SK-N-SH (cell line): ENCODE data around the gene VDR. TPM values are rescaled to one million over a fixed set of nuclear protein-coding genes. Genes with fewer than 3 reads are reported as not detected.

Source experiments
- CTCF ChIA-PET: fragments of 300-600, 350-600 bp; formaldehyde crosslinking; extraction: SDS; loops from one replicate; lab custom pipeline; 2021; lab: Yijun Ruan, JAX
- POLR2A ChIA-PET: fragments of 350-600 bp; sonication (Branson Sonifier 250); formaldehyde crosslinking; extraction: SDS; loops from one replicate; lab custom pipeline; 2020; ENCODE audit warnings: antibody characterized with exemption, inconsistent platforms; lab: Yijun Ruan, JAX
- DNase-seq: peaks from one replicate; pipeline ENCODE4 v3.0.0; 2012
- H2AFZ ChIP-seq: fragments of 200-600 bp; sonication (generic); 2 replicates; pipeline ENCODE4 v1.8.1; 2016; ENCODE audit warnings: antibody characterized with exemption, mild to moderate bottlenecking, low read depth
- H3F3A ChIP-seq: fragments of 200-600 bp; sonication (generic); replicated peaks from 2 replicates; pipeline ENCODE3; 2016; ENCODE audit warnings: antibody characterized with exemption, mild to moderate bottlenecking; ENCODE audit not compliant: insufficient read depth
- H3K27ac ChIP-seq, 2 experiments: fragments of 200-500 bp in 1 of 2; fragments of 200-600 bp in 1 of 2; sonication (Bioruptor generic) in 1 of 2; sonication (generic), shearing (Covaris generic) in 1 of 2; 2 replicates each; pipeline versions ENCODE4 v1.5.1 to v1.6.1; 2014 to 2016; ENCODE audit warnings: low read depth in 2 of 2, inconsistent platforms in 1 of 2, low read length in 1 of 2, mild to moderate bottlenecking in 1 of 2, mixed read lengths in 1 of 2
- H3K27me3 ChIP-seq: fragments of 200-600 bp; sonication (generic), shearing (Covaris generic); 2 replicates; pipeline ENCODE4 v1.6.1; 2016; ENCODE audit warnings: mixed run types; ENCODE audit not compliant: insufficient read depth
- H3K36me3 ChIP-seq, 2 experiments: fragments of 200-500 bp in 1 of 2; fragments of 200-600 bp in 1 of 2; sonication (Bioruptor generic) in 1 of 2; sonication (generic) in 1 of 2; replicated peaks in 1 of 2; 2 replicates each; pipeline versions ENCODE3 to v1.5.1; 2014 to 2016; ENCODE audit warnings: low read length in 1 of 2, mild to moderate bottlenecking in 1 of 2; ENCODE audit not compliant: insufficient read depth in 2 of 2, control insufficient read depth in 1 of 2
- H3K4me1 ChIP-seq, 2 experiments: fragments of 200-500 bp in 1 of 2; fragments of 200-600 bp in 1 of 2; sonication (Bioruptor generic) in 1 of 2; sonication (generic), shearing (Covaris generic) in 1 of 2; 2 replicates each; pipeline versions ENCODE4 v1.5.1 to v1.6.1; 2014 to 2016; ENCODE audit warnings: low read depth in 1 of 2, low read length in 1 of 2, mixed run types in 1 of 2; ENCODE audit not compliant: insufficient read depth in 2 of 2, control insufficient read depth in 1 of 2
- H3K4me2 ChIP-seq: fragments of 200-600 bp; sonication (generic), shearing (Covaris generic); 2 replicates; pipeline ENCODE4 v1.6.1; 2017; ENCODE audit warnings: mixed run types
- H3K4me3 ChIP-seq, 2 experiments: fragments of 200-500 bp in 1 of 2; fragments of 200-600 bp in 1 of 2; sonication (Bioruptor generic) in 1 of 2; sonication (generic), shearing (Covaris generic) in 1 of 2; 2 replicates each; pipeline versions ENCODE4 v1.5.1 to v1.8.1; 2014 to 2016; ENCODE audit warnings: low read depth in 2 of 2, inconsistent platforms in 1 of 2, low read length in 1 of 2, mild to moderate bottlenecking in 1 of 2, mixed read lengths in 1 of 2, moderate library complexity in 1 of 2
- H3K79me2 ChIP-seq: fragments of 200-600 bp; sonication (generic); 2 replicates; pipeline ENCODE4 v1.8.1; 2017; ENCODE audit warnings: mild to moderate bottlenecking; ENCODE audit not compliant: insufficient read depth
- H3K9ac ChIP-seq: fragments of 200-600 bp; sonication (generic); 2 replicates; pipeline ENCODE4 v1.6.1; 2017; ENCODE audit warnings: mixed run types
- H3K9me2 ChIP-seq: fragments of 200-600 bp; sonication (generic); 2 replicates; pipeline ENCODE4 v1.6.1; 2017; ENCODE audit warnings: mixed run types
- H3K9me3 ChIP-seq: fragments of 200-600 bp; sonication (generic); 2 replicates; pipeline ENCODE4 v1.6.1; 2017; ENCODE audit warnings: mixed run types, mild to moderate bottlenecking, moderate library complexity
- H4K20me1 ChIP-seq: fragments of 200-600 bp; sonication (generic); 2 replicates; pipeline ENCODE4 v1.6.1; 2017; ENCODE audit warnings: mild to moderate bottlenecking, mixed run types; ENCODE audit not compliant: insufficient read depth
- EP300 ChIP-seq, 2 experiments: IDR thresholded peaks; 2 replicates each; pipeline versions ENCODE4 v1.4.0 to v1.6.1; 2012; ENCODE audit warnings: borderline replicate concordance in 1 of 2, low read depth in 1 of 2, low read length in 1 of 2
- FOSL2 ChIP-seq: IDR thresholded peaks from 2 replicates; pipeline ENCODE4 v1.4.0; 2012; ENCODE audit warnings: low read depth, mild to moderate bottlenecking, moderate library complexity, borderline replicate concordance
- FOXJ3 ChIP-seq: sonication (generic); formaldehyde crosslinking; IDR thresholded peaks from 2 replicates; pipeline ENCODE4 v1.5.1; 2020; ENCODE audit warnings: mild to moderate bottlenecking, missing genetic modification reagents
- GATA2 ChIP-seq: sonication (generic); formaldehyde crosslinking; IDR thresholded peaks from 2 replicates; pipeline ENCODE4 v1.5.0; 2020; ENCODE audit warnings: mild to moderate bottlenecking, missing genetic modification reagents
- MXI1 ChIP-seq: IDR thresholded peaks from 2 replicates; pipeline ENCODE4 v1.6.1; 2012; ENCODE audit warnings: mild to moderate bottlenecking, low read depth, low read length, improper control_type of control experiment
- NRF1 ChIP-seq: IDR thresholded peaks from 2 replicates; pipeline ENCODE4 v1.6.1; 2012; ENCODE audit warnings: low read depth, mild to moderate bottlenecking, low read length
- RAD21 ChIP-seq: IDR thresholded peaks from 2 replicates; pipeline ENCODE4 v1.6.1; 2012; ENCODE audit warnings: mild to moderate bottlenecking, low read length
- RCOR1 ChIP-seq: fragments of 150-350 bp; IDR thresholded peaks from 2 replicates; pipeline ENCODE4 v1.6.1; 2017; ENCODE audit warnings: antibody characterized with exemption, low read length
- RFX5 ChIP-seq: IDR thresholded peaks from 2 replicates; pipeline ENCODE4 v1.6.1; 2012; ENCODE audit warnings: mild to moderate bottlenecking, improper control_type of control experiment, low read length
- RXRA ChIP-seq: IDR thresholded peaks from 2 replicates; pipeline ENCODE4 v1.4.0; 2012; ENCODE audit warnings: low read depth, mild to moderate bottlenecking, borderline replicate concordance
- SMC3 ChIP-seq: IDR thresholded peaks from 2 replicates; pipeline ENCODE4 v1.6.1; 2012; ENCODE audit warnings: low read depth, low read length, improper control_type of control experiment
- WGBS: methylation state at CpG from one replicate; pipeline ENCODE4 v1.1.6; 2017; ENCODE audit warnings: low lambda C conversion rate; 5-methylcytosine and 5-hydroxymethylcytosine counted together
- polyA plus RNA-seq, 3 experiments: library from polyadenylated mRNA; depleted of rRNA; stranded (reverse); fragments of >200 nt; gene quantifications; 2 replicates each; pipeline ENCODE4 v1.2.3, GENCODE V29; 2012
- TF ChIP-seq, protein P1 (sequence below): fragments of 200-600 bp; sonication (generic); IDR thresholded peaks from 2 replicates; pipeline ENCODE4 v1.6.1; 2017; ENCODE audit warnings: antibody characterized with exemption, mild to moderate bottlenecking, moderate library complexity
- TF ChIP-seq, protein P2 (sequence below): IDR thresholded peaks from 2 replicates; pipeline ENCODE4; 2012
- TF ChIP-seq, protein P3 (sequence below): IDR thresholded peaks from 2 replicates; pipeline ENCODE4 v1.4.0; 2012; ENCODE audit warnings: low read depth, borderline replicate concordance
- TF ChIP-seq, protein P4 (sequence below): IDR thresholded peaks from 2 replicates; pipeline ENCODE4 v1.4.0; 2012; ENCODE audit warnings: low read depth

The VDR gene
- polyA plus RNA-seq, 1 of the 3 experiments (the other 2 are of a cell fraction): 0.33 TPM

DNA sequence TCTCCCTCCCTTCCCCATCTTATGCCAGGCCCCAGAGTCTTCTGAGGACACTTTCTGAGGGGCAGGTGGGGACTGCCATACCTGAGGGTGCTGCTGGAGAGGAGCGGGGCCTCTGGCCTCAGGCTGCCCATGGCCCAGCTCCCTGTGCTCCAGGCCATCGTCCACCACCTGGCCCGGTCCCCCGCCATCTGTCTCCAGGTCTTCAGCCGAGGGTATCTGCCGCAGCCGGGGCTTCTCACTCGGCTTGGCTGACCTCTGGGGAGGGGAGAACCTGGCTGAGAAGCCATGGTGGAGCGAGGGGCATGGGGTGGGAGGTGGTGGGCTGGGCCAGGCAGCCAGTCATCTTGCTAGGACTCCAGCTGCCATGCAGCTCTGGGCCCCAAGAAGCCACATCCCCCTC, 110.1 kb downstream of the VDR start:
- no peak for TF ChIP-seq GATA2
- no peak for TF ChIP-seq MXI1
- TF ChIP-seq, protein P1, sequence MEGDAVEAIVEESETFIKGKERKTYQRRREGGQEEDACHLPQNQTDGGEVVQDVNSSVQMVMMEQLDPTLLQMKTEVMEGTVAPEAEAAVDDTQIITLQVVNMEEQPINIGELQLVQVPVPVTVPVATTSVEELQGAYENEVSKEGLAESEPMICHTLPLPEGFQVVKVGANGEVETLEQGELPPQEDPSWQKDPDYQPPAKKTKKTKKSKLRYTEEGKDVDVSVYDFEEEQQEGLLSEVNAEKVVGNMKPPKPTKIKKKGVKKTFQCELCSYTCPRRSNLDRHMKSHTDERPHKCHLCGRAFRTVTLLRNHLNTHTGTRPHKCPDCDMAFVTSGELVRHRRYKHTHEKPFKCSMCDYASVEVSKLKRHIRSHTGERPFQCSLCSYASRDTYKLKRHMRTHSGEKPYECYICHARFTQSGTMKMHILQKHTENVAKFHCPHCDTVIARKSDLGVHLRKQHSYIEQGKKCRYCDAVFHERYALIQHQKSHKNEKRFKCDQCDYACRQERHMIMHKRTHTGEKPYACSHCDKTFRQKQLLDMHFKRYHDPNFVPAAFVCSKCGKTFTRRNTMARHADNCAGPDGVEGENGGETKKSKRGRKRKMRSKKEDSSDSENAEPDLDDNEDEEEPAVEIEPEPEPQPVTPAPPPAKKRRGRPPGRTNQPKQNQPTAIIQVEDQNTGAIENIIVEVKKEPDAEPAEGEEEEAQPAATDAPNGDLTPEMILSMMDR: no peak
- no peak for TF ChIP-seq RCOR1
- no peak for TF ChIP-seq RFX5
- TF ChIP-seq SMC3: no peak
- TF ChIP-seq RAD21: no peak
- TF ChIP-seq, protein P2, sequence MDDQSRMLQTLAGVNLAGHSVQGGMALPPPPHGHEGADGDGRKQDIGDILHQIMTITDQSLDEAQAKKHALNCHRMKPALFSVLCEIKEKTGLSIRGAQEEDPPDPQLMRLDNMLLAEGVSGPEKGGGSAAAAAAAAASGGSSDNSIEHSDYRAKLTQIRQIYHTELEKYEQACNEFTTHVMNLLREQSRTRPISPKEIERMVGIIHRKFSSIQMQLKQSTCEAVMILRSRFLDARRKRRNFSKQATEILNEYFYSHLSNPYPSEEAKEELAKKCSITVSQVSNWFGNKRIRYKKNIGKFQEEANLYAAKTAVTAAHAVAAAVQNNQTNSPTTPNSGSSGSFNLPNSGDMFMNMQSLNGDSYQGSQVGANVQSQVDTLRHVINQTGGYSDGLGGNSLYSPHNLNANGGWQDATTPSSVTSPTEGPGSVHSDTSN: no peak
- TF ChIP-seq, protein P3, sequence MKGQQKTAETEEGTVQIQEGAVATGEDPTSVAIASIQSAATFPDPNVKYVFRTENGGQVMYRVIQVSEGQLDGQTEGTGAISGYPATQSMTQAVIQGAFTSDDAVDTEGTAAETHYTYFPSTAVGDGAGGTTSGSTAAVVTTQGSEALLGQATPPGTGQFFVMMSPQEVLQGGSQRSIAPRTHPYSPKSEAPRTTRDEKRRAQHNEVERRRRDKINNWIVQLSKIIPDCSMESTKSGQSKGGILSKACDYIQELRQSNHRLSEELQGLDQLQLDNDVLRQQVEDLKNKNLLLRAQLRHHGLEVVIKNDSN: no peak
- no peak for TF ChIP-seq NRF1
- no peak for TF ChIP-seq FOSL2
- no peak for TF ChIP-seq FOXJ3 (CRISPR knock-in tag)
- TF ChIP-seq, protein P4, sequence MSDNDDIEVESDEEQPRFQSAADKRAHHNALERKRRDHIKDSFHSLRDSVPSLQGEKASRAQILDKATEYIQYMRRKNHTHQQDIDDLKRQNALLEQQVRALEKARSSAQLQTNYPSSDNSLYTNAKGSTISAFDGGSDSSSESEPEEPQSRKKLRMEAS: no peak
- no peak for TF ChIP-seq EP300 (IDR thresholded peaks at IDR 0.05; ENCODE audit: borderline replicate concordance in 1 of 2, low read depth in 1 of 2, low read length in 1 of 2)
- TF ChIP-seq RXRA: no peak
- Histone ChIP-seq H3K9ac (no peak overlapping the region), H3K36me3 (peaks cover 17 to 73% of the 10 kb centered on the region in 2 experiments), H3F3A (no peaks in the 10 kb centered on the region), H4K20me1 (peaks cover 14% of the 10 kb centered on the region), H3K9me2 (no peaks in the 10 kb centered on the region), H2AFZ (no peak overlapping the region), H3K27me3 (no peaks in the 10 kb centered on the region), H3K4me1 (peaks cover 0 to 5% of the 10 kb centered on the region in 2 experiments; a peak in 1 of 4 replicates), H3K79me2 (peaks cover 18% of the 10 kb centered on the region), H3K9me3 (no peaks in the 10 kb centered on the region), H3K4me3 (no peak overlapping the region), H3K4me2 (no peak overlapping the region), H3K27ac (no peak overlapping the region)
- no peak for DNase-seq
- WGBS: 97% methylated on average over 7 of the region's 9 CpGs
- CTCF ChIA-PET: interaction anchor here (0.8 to 15.5 kb wide), 6 partner anchors 15 to 52 kb away, joined by 3 to 247 read pairs (median 17); partner anchors contain the start of gene SLC48A1
- POLR2A ChIA-PET: no interaction called here
